ENCODE data around the gene STAMBPL1. TPM values are rescaled to one million over a fixed set of nuclear protein-coding genes. Genes with fewer than 3 reads are reported as not detected.
"Not testable (repeated sequence)": the region's sequence is repeated elsewhere in the genome, so short reads cannot be mapped to it uniquely, and the experiment has no call there.

Gene STAMBPL1
- total RNA-seq, 2 donors from 2014 or later, result 20.7 to 32.3 TPM

DNA sequence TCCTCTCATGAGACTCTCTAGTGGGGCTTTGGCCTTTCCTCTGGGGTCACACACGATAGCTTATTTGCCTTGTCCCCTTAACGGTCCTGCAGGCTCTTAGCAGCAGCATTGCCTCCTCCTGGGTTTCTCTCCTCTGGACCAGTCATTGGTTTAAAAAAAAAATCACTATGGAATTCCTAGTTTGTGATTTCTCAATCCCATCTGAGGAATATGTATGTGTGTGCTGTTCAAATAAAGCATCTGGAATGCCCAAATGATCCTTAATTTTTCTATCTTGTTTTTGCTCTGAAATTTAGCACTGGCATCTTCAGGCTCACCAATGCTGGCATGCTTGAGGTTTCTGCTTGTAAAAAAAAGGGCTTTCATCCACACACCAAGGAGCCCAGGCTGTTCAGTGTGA lies 42.0 kb downstream of the STAMBPL1 start:
- peaks cover 3% of the 10 kb centered on the region for H3K4me1 Mint-ChIP-seq
- peaks cover 5% of the 10 kb centered on the region for H3K36me3 Mint-ChIP-seq (ENCODE audit: low read depth)
- ATAC-seq, result no peak
- H3K27ac Mint-ChIP-seq, result no peak overlapping the region
- no peaks in the 10 kb centered on the region for H3K9me3 ChIP-seq (ENCODE audit: control insufficient read depth, low read length, poor library complexity, severe bottlenecking)
- H3K4me3 Mint-ChIP-seq, result no peak overlapping the region
- H3K27me3 Mint-ChIP-seq, result no peaks in the 10 kb centered on the region
- DNase-seq, result no peak

DNA sequence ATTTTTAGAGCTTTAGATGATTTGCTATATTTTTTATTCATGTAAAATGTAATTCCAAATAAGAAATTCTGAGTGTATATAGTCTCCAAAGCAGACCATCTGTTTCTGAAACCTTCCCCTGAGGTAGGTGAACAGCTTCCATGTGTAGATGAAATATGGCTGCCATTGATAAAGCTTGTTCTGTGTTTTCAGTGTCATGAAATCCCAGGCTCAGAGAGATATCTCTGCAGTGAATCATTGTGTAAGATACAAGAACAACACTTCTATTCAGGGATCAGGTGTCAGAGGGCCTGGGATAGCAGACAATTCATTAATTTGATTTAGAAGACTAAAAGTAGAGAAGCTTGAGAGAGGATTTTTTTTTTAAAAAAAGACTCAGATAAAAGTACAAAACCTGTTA lies 43.5 kb downstream of the STAMBPL1 start:
- DNase-seq, result no peak
- H3K36me3 Mint-ChIP-seq (ENCODE audit: low read depth), result peaks cover 8% of the 10 kb centered on the region
- no peak overlapping the region for H3K4me3 Mint-ChIP-seq
- peaks cover 5% of the 10 kb centered on the region for H3K4me1 Mint-ChIP-seq
- no peak overlapping the region for H3K27ac Mint-ChIP-seq
- H3K9me3 ChIP-seq (ENCODE audit: control insufficient read depth, low read length, poor library complexity, severe bottlenecking), result no peaks in the 10 kb centered on the region
- no peaks in the 10 kb centered on the region for H3K27me3 Mint-ChIP-seq
- no peak for ATAC-seq

DNA sequence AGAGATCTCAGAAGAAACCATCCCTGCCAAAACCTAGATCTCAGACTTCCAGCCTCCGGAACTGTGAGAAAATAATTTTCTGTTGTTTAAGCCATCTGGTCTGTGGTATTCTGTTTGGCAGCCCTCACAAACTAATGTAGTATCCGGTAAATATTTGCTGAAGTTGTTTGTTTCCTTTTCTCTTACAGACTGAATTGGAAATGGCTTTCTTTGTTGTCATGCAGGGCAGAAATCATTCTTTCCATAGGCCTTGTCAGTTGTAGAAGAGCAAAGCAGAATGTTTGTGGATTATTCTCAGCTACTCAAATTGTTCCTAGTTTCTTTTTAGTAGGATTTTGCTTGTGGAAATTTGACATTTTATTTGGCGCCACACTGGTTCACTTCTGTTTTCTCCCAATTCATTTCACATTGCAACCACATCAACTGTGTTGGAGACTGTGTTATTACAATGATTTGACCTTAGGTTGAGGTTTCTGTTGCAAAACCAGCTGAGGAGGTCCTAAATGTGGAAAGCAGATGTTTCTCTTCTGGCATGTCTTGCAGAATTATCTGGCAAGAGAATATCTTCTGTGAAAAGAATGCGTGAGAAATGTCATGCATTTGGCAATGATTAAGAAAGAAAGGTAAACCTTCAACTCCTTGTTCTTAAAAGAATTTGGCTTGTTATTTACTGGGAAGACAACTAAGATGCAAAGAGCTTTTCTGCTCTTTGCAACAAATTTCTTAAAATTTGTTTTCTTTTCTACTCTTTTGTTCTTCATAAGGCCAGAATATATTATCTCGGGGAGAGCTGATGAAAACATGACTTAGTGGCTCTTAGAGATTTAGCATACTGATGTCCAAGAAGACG lies 46.7 kb downstream of the STAMBPL1 start:
- peaks cover 9% of the 10 kb centered on the region for H3K4me1 Mint-ChIP-seq

DNA sequence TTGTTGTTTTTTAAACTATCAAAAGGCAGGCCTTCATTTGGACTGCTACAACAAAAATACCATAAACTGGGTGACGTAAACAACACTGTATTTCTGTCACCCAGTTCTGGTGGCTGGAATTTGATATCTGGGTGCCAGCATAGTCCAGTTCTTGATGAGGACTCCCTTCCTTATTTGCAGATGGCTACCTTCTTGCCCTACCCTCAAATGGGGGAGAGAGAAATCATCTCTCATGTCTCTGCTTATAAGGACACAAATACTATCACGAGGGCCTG lies 47.3 kb downstream of the STAMBPL1 start:
- Mint-ChIP-seq H3K36me3 (ENCODE audit: low read depth) (peaks cover 9% of the 10 kb centered on the region), H3K4me3 (no peak overlapping the region), H3K27ac (no peak overlapping the region), H3K4me1 (peaks cover 9% of the 10 kb centered on the region), H3K27me3 (no peaks in the 10 kb centered on the region)
- ATAC-seq (no peak), DNase-seq (no peak)
- no peaks in the 10 kb centered on the region for H3K9me3 ChIP-seq (ENCODE audit: control insufficient read depth, low read length, poor library complexity, severe bottlenecking)

More for the DNA sequence above, 46.7 kb downstream of the STAMBPL1 start:
- no peaks in the 10 kb centered on the region for H3K27me3 Mint-ChIP-seq
- DNase-seq (no peak), ATAC-seq (no peak)
- H3K9me3 ChIP-seq (ENCODE audit: control insufficient read depth, low read length, poor library complexity, severe bottlenecking), result no peaks in the 10 kb centered on the region
- H3K4me3 Mint-ChIP-seq, result no peak overlapping the region
- peaks cover 9% of the 10 kb centered on the region for H3K36me3 Mint-ChIP-seq (ENCODE audit: low read depth)
- H3K27ac Mint-ChIP-seq, result no peak overlapping the region

DNA sequence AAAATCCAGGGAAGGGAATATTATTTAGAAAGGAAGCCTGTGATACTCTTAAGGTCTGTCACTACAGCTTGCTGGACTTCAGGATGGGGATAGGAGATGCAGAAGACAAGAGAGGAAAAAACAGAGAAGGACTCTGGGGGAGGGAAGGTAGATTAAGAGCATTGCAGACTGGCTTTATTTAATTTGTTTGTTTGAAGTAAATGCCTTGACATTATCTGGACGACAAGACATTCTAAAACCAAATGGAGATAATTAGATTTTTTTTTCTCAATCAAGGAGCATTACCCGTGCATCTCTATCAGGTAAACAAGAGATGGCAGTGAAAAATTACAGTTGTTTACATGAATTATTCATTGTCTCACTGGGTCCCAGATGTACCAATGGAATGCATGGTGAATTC lies 48.2 kb downstream of the STAMBPL1 start:
- no peaks in the 10 kb centered on the region for H3K9me3 ChIP-seq (ENCODE audit: control insufficient read depth, low read length, poor library complexity, severe bottlenecking)
- ATAC-seq (no peak), DNase-seq (no peak)
- Mint-ChIP-seq H3K36me3 (ENCODE audit: low read depth) (peaks cover 9% of the 10 kb centered on the region), H3K27me3 (no peaks in the 10 kb centered on the region), H3K4me1 (peaks cover 13% of the 10 kb centered on the region), H3K27ac (peak overlapping the region; percentile 60), H3K4me3 (no peak overlapping the region)

DNA sequence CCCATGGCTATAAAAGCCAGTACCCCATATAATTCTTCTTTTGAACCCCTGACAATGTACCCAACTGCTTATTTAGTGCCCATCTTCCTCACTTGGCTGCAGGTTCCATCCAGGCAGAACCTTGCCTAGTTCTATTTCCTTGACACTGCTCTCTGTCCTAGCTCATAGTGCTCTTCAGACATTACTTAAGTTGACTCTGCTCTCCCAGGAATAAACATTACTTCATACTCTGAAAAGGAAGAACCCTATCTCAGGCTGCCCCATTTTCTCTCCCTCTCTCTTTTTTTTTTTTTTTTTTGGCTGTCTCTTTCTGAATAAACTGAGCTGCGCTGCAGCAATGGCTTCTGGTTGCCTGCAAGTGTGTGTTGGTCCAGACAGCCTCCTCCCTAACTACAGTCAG lies 51.5 kb downstream of the STAMBPL1 start:
- ATAC-seq (no peak), DNase-seq (no peak)
- H3K9me3 ChIP-seq (ENCODE audit: control insufficient read depth, low read length, poor library complexity, severe bottlenecking), result no peaks in the 10 kb centered on the region
- H3K36me3 Mint-ChIP-seq (ENCODE audit: low read depth), result peaks cover 4% of the 10 kb centered on the region
- H3K4me1 Mint-ChIP-seq, result peaks cover 24% of the 10 kb centered on the region
- no peak overlapping the region for H3K4me3 Mint-ChIP-seq
- H3K27me3 Mint-ChIP-seq, result no peaks in the 10 kb centered on the region
- peak overlapping the region; percentile 59 for H3K27ac Mint-ChIP-seq

DNA sequence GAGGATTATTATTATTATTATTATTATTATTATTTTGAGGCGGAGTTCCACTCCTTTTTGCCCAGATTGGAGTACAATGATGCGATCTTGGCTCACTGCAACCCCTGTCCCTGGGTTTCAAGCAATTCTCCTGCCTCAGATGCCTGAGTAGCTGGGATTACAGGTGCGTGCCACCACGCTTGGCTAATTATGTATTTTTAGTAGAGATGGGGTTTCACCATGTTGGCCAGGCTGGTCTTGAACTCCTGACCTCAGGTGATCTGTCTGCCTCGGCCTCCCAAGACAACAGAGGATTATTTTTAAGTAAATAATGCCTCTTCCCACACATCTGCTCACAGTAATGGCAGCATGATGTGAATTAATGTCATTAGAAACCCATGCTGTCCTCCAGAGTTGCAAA lies 52.0 kb downstream of the STAMBPL1 start:
- Mint-ChIP-seq H3K27ac (peak overlapping the region; percentile 59), H3K4me1 (peaks cover 26% of the 10 kb centered on the region)
- ATAC-seq; H3K4me3 Mint-ChIP-seq; H3K36me3 Mint-ChIP-seq (ENCODE audit: low read depth); H3K9me3 ChIP-seq (ENCODE audit: control insufficient read depth, low read length, poor library complexity, severe bottlenecking); H3K27me3 Mint-ChIP-seq; DNase-seq: not testable (repeated sequence)

DNA sequence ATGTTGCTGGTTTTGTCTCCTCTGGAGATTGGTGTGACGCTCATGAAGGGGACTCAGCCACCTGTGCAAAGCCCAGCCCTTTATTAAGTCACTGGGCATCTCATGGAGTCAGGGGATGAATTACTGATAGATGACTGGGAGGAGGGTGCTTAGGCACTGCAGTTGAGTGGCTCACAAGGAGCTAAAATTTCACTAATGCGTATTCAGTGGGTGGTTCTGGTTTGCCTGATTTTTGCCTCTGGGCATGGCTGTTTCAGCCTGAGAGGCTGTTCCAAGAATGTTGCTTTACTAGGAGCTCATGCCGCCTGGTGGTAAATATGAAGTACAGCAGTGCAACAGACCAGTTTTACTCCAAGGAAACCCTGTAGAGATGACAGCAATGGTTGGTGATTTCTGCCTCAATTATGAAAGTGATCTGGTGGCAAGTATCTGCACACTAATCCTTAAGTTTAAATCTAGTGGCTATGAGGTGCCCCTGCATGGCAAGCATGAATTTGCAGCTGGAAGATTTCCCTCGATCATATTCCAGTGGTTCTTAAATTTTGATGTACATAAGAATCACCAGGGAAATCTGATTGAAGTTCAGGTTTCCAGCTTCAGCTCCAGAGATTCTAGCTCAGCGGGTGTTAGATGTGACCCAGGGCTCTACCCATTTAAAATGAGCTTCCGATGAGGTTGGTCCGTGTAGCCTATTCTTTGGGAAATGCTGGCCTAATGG lies 52.7 kb downstream of the STAMBPL1 start:
- H3K9me3 ChIP-seq (ENCODE audit: control insufficient read depth, low read length, poor library complexity, severe bottlenecking), result no peaks in the 10 kb centered on the region
- DNase-seq (peak in 1 of 3 donors; percentile 11), ATAC-seq (peak; percentile 72)
- Mint-ChIP-seq H3K36me3 (ENCODE audit: low read depth) (peaks cover 4% of the 10 kb centered on the region), H3K4me1 (peaks cover 26% of the 10 kb centered on the region), H3K4me3 (no peak overlapping the region), H3K27me3 (no peaks in the 10 kb centered on the region), H3K27ac (no peak overlapping the region)

DNA sequence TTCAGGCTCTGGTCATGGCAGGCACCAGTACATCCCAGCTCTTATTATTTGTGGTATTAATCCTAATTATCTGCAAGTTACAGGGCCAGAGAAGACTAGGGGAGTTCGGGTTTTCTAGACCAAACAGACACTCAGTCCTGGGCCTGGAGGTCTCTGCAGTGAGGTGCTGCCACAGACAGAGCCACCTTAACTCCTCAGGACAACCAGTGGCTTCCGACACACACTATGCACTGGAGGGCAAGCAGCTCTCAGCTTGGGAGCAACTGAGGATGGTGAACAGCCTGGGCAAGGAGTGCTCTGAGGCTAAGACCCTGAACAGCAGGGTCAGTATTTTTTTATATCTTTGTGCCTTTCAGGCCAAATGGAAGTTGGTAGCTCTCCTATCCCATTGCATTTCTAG lies 53.5 kb downstream of the STAMBPL1 start:
- H3K27me3 Mint-ChIP-seq, result no peaks in the 10 kb centered on the region
- ATAC-seq, result no peak
- DNase-seq, result no peak
- H3K27ac Mint-ChIP-seq, result no peak overlapping the region
- H3K4me3 Mint-ChIP-seq, result no peak overlapping the region
- H3K36me3 Mint-ChIP-seq (ENCODE audit: low read depth), result peaks cover 4% of the 10 kb centered on the region
- no peaks in the 10 kb centered on the region for H3K9me3 ChIP-seq (ENCODE audit: control insufficient read depth, low read length, poor library complexity, severe bottlenecking)
- peaks cover 24% of the 10 kb centered on the region for H3K4me1 Mint-ChIP-seq

DNA sequence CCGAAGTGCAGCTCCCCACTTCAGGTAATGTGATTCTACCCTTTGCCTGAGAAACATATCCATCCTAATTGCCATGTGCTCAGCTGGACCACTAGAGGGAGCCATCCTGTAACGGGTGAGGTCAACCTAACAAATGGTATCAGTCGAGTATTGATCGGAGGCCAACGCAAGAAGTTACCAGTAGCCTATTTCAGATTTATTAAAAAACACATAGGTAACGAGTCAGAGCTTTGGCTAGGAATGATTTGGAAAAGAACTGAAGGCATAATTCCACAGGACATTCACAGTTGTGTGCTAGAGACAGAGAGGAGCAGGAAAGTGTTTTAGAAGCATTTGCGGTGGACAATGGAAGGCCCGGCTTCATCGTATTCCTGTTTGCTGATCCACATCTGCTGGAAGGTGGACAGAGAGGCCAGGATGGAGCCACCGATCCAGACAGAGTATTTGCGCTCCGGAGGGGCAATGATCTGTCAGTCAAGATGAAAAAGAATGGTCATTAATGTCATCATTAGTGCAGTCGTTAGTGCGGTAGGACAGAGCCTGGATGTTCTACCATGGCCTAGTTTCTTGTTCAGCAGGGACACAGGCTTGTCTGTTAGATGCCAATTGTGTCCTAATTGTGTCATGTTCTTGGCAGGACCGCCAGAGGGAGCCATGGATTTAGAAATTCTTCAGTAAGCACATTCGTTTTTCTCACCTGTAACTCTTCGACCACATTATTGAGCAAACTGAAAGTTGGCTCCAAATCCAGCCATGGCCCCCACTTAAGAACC lies 55.0 kb downstream of the STAMBPL1 start:
- Mint-ChIP-seq H3K36me3 (ENCODE audit: low read depth) (peaks cover 5% of the 10 kb centered on the region), H3K4me3 (peak overlapping the region; percentile 90), H3K27me3 (no peaks in the 10 kb centered on the region), H3K4me1 (peaks cover 26% of the 10 kb centered on the region), H3K27ac (peak overlapping the region; percentile 85)
- ATAC-seq, result peak; percentile 85
- no peaks in the 10 kb centered on the region for H3K9me3 ChIP-seq (ENCODE audit: control insufficient read depth, low read length, poor library complexity, severe bottlenecking)
- peak; percentile 36 to 58 (median 49) for DNase-seq

DNA sequence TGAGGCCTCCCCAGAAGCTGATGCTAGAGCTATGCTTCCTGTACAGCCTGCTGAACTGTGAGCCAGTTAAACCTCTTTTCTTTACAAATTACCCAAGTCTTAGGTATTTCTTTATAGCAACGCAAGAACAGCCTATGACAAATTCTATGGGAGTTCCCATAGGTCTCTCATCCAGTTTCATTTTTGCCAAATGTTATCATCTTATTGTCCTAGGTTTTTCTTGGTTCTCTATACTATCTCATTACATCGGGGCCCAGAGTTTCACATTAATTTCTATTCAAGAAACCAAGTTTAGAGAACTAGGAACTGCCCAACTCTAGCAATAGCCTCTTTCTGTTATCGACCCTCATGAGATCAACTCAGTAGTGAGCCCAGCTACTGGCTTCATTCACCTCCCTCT lies 56.6 kb downstream of the STAMBPL1 start:
- Mint-ChIP-seq H3K27me3 (no peaks in the 10 kb centered on the region), H3K4me3 (no peak overlapping the region), H3K4me1 (peaks cover 27% of the 10 kb centered on the region), H3K36me3 (ENCODE audit: low read depth) (peaks cover 9% of the 10 kb centered on the region), H3K27ac (no peak overlapping the region)
- H3K9me3 ChIP-seq (ENCODE audit: control insufficient read depth, low read length, poor library complexity, severe bottlenecking), result no peaks in the 10 kb centered on the region
- ATAC-seq, result no peak
- no peak for DNase-seq

DNA sequence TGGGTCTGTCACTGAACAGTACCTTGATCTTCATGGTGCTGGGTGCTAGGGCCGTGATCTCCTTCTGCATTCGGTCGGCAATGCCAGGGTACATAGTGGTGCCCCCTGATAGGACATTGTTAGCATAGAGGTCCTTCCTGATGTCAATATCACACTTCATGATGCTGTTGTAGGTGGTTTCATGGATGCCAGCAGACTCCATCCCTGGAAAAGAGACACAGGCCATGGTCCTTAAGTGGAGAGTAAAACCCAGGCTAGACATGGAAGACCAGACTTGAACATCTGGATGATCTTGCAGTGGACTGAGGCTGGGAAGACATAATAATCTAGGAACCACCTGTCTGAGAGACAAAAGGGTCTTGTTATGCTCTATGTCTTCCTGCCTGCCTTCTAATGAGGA lies 58.0 kb downstream of the STAMBPL1 start:
- no peak overlapping the region for H3K4me3 Mint-ChIP-seq
- DNase-seq (no peak), ATAC-seq (no peak)
- no peaks in the 10 kb centered on the region for H3K9me3 ChIP-seq (ENCODE audit: control insufficient read depth, low read length, poor library complexity, severe bottlenecking)
- peaks cover 21% of the 10 kb centered on the region for H3K4me1 Mint-ChIP-seq
- H3K27me3 Mint-ChIP-seq, result no peaks in the 10 kb centered on the region
- no peak overlapping the region for H3K27ac Mint-ChIP-seq
- peaks cover 11% of the 10 kb centered on the region for H3K36me3 Mint-ChIP-seq (ENCODE audit: low read depth)

DNA sequence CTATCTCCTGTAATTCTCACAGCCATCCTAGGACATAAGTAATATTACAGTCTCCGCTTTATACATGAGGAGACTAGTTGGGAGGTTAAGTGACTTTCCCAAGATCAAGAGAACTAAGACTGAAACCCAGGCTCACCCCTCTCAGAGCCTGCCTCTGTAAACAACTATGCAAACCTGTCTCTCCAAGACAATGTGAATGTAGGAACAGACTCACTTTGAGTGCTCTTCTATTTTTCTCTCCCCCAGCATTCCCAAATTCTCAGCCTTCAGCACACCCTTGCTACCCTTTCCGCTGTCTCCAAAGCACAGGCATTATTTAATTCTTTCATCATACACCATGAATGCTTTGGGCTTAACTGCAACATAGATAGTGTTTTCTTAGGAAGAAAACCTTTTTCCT lies 58.9 kb downstream of the STAMBPL1 start:
- no peak for DNase-seq
- no peaks in the 10 kb centered on the region for H3K9me3 ChIP-seq (ENCODE audit: control insufficient read depth, low read length, poor library complexity, severe bottlenecking)
- H3K4me1 Mint-ChIP-seq, result peaks cover 21% of the 10 kb centered on the region
- no peak overlapping the region for H3K27ac Mint-ChIP-seq
- H3K27me3 Mint-ChIP-seq, result no peaks in the 10 kb centered on the region
- H3K4me3 Mint-ChIP-seq, result no peak overlapping the region
- ATAC-seq, result no peak
- H3K36me3 Mint-ChIP-seq (ENCODE audit: low read depth), result peaks cover 11% of the 10 kb centered on the region
